Fibroblast of skin of left quadriceps (primary cell): ENCODE data around the gene PTPRH.

Source experiments
- DNase-seq, 2 experiments: peaks; one replicate each; pipeline ENCODE4 v3.0.0-alpha.2; 2013; ENCODE audit warnings: low read depth in 2 of 2

The PTPRH gene, protein sequence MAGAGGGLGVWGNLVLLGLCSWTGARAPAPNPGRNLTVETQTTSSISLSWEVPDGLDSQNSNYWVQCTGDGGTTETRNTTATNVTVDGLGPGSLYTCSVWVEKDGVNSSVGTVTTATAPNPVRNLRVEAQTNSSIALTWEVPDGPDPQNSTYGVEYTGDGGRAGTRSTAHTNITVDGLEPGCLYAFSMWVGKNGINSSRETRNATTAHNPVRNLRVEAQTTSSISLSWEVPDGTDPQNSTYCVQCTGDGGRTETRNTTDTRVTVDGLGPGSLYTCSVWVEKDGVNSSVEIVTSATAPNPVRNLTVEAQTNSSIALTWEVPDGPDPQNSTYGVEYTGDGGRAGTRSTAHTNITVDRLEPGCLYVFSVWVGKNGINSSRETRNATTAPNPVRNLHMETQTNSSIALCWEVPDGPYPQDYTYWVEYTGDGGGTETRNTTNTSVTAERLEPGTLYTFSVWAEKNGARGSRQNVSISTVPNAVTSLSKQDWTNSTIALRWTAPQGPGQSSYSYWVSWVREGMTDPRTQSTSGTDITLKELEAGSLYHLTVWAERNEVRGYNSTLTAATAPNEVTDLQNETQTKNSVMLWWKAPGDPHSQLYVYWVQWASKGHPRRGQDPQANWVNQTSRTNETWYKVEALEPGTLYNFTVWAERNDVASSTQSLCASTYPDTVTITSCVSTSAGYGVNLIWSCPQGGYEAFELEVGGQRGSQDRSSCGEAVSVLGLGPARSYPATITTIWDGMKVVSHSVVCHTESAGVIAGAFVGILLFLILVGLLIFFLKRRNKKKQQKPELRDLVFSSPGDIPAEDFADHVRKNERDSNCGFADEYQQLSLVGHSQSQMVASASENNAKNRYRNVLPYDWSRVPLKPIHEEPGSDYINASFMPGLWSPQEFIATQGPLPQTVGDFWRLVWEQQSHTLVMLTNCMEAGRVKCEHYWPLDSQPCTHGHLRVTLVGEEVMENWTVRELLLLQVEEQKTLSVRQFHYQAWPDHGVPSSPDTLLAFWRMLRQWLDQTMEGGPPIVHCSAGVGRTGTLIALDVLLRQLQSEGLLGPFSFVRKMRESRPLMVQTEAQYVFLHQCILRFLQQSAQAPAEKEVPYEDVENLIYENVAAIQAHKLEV

DNA sequence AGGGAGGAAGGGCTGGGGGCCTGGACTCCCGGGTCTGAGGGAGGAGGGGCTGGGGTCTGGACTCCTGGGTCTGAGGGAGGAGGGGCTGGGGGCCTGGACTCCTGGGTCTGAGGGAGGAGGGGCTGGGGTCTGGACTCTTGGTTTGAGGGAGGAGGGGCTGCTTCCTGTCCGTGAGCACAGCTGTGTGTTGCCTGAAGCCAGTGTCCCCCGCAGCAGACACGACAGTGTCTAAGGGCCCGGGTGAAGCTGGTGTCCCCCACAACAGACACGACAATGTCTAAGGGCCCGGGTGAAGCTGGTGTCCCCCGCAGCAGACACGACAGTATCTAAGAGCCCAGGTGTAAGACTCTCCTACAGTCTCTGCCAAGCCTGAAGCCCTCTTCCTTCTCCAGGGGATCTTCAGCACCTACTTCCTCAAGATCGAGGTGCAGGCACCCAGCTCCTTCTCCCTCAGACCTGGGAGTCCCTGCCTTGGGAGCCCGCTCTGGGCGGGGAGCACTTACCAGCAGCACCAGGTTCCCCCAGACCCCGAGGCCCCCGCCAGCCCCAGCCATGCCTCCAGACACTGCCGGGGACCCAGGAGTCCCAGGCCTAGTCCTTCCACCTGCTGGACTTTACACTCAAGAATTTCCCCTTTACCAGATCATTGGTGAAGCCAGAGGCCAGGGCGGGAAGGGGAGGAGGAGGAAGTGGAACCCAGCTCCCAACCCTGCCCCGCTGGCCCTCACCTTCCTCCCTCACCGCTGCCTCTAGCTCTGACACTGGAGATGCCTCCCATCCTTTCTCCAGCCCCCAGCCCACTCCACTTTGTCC lies at the start of gene PTPRH:
Gene PTPRH, minus strand, starts transcription at position 622 of the 813 bp plus-strand sequence. Its CDS starts 68 bp downstream, at position 554.
- DNase-seq, result no peak

DNA sequence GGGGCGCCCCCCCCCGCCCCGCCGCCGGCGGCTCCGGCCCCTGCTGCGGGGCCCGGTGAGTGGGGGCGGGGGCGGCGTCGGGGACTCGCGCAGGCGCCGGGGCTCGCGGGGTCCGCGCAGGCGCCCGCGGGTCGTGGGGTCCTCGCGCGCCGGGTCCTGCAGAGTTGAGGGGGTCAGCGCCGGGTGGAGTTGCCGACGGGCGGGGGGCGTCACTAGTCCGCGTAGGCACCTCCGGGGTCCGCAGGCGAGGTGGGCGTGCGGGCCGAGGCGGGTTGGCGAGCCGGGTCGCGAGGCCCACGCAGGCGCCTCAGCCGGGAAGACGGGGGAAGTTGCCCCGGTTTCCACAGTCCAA lies 49.2 kb upstream of the PTPRH start:
- no peak for DNase-seq

DNA sequence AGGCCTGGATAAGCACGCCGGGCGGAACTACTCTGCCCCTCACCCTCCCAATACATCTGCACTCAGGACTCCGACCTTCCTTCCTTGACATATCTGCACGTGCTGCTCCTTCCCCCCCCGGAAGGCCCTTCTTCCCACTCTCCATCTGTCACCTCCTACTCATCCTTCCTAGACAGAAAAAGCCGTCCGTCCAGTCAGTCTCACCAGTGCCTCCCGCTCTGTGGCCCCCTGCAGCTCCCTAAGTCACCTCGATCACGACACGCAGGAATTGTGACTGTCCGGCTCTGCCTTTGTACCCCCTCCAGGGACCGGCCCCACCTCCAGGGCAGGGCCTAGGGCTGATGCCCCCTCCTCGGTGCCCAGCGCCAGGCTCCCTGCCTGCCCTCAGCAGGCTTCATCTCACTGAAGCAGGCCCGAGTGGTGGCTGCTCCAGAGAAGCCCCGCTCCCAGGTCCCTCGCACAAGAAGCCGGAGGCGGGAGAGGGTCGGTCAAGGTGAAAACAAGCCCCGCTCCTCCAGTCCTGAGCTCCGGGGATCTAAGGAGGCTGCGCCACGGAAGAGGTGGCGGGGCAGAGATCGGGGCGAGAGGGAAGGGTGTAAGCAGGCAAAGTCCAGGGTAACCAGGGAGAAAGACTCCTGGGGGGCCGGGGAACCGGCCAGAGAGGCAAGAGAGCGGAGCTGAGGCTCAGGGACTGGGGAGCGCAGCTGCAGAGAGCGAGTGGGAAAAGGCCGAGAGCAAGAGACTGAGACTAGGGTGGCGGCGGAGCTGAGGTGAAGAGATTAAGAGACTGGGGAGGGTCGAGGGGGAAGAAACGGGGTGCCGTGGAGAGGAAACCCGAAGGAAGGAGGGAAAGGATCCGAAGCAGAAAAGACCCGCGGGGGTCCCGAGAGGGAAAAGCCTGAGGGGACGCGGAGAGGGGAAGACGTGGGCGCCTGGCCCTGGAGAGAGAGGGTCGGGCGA lies 48.4 kb upstream of the PTPRH start:
- DNase-seq, result no peak

DNA sequence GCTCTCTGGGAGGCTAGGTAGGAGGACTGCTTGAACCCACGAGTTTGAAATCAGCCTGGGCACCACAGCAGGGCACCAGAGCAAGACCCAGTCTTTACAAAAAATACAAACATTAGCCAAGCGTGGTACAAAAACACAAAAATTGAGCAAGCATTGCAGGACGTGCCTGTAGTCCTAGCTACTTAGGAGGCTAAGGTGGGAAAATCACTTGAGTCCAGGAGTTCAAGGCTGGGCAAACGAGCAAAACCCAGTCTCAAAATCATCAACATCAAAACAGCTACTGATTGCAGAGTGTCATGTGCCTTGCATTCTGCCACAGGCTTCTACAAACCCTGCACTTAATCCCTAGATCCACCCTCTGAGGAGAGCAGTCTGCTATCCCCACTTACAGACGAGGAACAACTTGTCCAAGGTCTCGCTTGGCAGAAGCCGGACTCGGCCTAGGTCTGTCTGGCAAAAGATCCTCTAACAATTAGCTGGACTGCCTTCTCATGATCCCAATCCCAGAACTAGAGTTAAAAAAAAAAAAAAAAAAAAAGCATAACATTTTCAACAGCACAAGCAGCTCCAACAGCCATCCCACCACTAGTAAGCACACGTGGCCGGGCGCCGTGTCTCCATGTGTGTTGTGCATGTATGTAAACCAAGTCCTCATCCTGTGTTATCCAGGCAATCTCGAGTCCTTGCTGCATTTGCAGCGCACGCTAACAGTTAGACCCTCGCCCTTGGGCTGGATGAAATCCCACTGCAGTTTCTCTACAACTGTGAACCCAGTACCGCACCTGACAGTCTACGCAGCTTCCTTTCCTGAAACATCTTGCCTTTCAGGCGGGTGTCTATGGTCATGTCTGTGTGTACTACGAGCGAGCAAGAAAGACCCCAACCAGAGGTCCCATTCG lies 47.5 kb upstream of the PTPRH start:
- DNase-seq, result no peak

DNA sequence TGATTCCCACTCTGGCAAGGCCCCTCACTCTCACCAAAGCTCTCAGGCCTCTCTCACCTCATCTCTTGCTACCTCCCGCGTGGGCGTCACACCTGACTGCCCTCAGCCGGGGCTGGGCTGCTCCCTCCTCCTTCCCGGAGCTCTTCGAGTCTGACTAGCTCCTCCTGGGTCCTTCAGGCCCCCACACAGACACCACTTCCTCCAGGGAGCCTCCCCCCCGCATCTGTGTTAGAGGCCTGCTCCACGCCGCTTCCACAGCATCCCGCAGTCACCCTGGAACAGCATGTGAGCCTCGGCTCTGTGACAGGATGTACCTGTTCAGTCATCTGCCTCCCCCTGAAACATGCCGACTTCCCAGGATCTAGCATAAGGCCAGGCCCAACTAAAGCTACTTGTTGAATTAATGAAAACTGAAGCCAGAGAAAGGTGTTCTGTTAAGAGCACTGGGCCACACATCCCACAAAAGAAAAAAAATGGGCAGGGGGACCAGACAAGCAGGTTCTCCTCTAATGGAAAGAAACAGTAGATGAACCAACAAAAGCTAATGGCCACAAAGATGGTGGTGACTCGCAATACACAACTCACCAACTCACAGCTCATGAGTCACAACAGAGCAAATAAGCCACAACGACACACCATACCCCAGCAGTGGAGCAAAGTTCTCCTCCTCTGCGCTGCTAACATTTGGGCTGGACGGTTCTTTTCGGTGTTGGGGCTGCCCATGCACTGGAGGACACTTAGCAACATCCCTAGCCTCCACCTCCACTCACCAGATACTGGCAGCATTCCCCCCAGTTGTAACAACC lies 46.5 kb upstream of the PTPRH start:
- DNase-seq, result no peak

DNA sequence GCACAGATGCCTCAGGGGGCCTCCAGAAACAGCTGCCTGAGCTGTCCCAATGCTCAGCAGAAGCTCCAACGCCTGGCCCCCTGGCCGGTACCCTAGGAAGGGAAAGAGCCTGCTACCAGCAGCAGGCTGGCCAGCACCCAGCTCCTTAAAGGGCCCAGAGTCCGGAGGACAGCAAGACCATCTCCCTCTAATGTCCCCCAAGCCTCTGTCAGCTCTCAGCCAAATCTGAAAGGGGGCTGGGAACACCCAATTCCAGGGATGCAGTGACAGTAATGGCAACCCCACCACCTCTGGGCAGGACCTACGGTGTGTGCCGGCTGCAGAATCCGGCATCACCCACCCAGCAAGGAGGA lies 45.3 kb upstream of the PTPRH start:
- DNase-seq, result no peak

DNA sequence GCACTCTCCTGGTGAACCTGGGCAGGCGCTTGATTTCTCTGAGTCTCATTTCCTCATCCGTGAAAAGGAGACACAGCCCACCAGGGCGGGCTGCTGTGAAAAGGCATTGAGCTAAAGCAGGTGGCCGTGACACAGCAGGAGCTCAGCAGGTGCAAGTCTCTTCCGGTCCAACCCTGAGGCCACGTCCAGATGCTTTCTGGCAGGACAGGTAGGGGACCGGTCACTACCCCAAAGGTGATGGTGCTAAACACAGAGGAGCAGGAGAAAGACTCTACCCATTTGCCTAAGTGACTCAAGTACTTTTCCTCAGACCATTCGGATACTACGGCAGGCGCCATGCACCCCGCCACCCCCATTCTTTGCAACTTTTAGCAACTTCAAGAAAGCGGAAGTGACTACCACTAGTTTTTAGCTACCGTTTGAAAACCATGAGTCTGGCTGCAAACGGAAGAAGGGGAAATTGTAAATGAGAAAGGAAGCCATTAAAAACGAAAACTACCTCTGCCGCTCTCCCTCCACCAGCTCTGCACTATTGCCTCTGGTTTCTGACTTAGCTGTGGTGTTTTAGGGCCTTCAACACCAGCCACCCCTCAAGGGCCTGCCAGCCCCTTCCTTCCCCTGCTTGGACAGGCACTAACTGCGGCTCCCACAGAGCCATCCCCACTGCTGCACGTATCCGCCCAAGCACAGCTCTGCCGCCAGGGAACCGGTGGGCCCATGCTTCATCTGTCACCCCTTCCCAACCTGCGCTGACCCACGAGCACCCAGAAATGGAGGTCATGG lies 44.7 kb upstream of the PTPRH start:
- DNase-seq, result no peak

DNA sequence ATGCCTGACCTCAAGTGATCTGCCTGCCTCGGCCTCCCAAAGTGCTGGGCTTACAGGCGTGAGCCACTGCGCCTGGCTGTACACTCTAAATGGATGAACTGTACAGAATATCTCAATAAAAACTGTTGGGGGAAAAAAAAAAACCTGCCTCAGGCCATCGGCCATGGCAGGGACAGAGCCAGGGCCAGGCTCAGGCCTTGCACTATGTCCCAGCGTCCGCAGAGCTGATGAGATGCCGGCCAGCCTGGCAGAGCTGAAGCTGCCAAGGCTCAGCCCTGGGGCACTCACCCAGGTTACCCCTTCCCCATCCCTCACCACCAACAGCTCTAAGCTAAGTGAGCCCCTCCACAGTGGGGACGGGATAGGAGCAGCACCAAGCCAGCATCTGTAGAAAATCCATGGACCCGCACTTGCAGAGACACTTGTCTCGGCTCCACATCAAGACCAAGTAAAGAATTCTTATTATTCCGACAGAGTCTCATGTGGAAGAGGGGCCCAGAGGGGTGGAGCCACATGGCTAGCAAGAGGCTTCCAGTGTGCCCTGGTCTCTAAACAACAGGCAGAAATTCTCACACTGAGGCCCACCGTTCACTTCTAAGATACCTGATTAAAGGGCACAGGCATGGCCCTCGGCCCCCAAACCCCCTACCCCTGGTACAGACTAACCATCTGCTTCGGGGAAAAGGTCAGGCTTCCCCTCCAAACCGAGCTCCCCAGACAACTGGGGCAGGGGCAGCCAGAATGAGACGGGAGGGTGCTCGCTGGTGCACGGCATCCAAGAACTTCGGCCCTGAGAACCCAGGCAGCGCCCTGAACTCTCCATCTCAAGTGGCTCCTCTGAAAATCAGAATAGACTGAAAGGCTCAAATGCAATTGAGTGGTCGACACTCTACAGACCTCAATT lies 43.7 kb upstream of the PTPRH start:
- no peak for DNase-seq

DNA sequence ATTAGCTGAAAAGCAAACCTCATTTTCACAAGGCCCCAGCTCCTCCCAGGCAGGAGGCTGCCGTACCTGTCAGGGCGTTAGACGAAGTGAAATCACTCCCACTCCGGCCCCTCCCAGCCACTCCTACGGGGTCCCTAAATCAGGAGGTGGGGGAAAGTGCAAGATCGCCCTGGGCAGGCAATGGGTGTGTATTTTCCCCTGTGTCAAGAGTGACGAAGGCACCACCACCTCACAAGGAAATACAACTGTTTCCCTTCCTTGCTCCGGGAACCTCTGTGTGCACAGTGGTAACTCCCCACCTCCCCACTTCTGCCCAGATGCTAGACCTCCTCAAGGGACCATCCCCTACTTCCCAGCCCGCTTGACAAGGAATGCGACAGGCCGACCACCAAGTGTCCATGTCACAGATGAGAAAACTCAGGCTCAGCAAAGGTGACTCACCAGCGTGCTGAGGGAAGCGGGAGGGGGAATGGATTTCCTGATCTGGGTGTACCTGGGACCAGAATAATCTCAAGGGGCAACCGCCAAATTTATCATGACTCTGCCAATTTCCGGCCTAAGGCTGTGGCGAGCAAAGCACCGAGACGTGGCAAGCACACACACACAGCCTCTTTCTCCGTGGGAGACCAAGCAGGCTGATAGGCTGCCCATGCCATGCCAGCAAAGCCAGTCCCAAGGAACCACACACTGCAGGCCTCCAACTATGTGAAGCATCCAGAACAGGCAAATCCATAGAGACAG lies 42.2 kb upstream of the PTPRH start:
- no peak for DNase-seq

DNA sequence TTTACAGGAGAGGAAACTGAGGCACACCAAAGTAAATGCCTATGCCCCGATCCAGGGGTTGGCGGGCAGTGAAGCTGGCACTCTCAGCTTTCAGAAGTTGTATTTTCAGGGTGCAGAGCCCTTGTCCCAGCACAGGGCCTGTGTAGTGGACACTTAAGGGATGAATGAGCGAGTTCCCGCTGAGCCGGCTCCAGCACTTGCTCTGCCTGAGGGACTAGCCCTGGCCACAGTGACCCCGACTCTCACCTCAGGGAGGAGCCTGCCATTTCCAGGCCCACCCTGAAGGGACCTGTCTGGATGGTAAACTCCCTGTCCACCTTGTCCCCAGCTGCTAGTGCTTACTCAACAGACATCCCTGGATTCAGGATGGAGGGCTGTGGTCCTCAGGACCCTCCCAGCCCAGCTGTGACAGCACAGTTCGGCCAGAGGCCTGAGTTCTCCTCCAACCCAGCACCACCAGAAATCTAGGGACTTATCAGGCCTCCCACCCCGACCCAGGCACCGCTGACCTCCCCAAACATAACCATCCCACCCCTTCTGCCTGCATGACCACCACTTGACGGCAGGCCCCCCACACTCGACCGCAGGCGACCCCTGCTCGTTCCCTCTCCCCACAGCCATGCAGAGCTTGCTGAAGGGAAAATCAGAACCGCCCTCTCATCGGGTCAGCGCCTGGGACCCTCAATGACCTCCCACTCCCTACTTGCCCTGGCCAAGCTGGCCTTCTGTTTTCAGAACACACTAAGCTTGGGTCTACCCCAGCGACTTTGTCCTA lies 41.1 kb upstream of the PTPRH start:
- no peak for DNase-seq

DNA sequence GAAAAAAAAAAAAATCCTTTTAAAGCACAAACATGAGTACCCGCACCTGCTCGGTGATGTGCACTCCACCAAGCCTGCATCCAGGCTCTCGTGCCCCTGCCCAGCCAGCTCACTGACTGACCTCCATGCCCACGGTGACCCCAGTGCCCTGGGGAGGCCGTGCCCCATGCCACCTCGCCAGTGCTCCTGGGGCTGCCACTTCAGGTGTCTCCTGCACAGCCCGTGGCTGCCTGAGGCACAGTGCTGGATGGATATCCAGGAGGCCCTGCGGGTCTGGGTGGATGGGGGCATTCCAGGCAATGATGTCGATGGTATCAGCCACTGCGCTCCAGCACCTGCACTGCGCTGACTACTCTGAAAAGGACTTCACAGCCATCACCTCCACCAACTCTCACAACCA lies 40.5 kb upstream of the PTPRH start:
- DNase-seq, result no peak

DNA sequence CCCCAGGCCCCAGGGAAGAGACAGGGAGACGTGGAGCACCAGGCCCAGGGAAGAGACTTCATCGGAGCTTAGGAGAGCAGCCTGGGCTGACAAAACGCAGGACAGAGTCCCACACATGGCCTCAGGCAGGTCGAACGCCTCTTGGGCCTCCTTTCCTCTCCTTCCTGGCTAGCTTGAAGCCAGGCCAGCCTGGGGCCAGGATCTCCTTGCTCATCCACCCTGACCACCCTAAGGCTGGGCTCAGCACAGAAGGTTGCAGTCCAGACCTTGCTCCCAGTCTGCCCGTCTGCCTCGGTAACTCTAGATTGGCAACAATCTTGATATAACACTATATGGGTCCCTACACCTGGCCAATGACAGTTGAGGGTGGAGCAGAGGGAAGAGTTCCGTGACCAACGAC lies 39.4 kb upstream of the PTPRH start:
- no peak for DNase-seq

DNA sequence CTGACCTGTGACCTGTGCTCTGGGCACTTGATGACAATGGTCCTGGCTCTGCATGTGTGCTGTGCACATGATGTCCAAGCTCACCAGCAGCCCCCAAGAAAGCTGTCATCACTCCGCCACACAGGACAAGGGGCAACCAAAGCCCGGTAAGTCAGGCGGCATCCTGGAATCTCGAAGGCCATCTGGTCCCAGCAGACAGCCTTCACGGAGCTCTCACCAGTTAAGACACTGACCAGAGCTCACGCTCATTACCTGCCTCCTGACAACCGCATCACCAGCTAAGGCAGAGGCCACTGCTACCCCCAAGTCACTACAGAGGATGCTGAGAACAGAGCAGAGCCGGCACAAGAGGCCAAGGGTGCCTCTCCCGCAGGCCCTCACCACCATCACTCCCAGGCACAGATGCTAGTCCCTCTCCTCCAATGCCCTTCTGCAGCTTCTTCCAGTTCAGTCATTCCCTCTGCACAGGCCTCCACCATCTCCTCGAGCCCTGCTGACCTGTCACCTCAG lies 38.9 kb upstream of the PTPRH start:
- no peak for DNase-seq

DNA sequence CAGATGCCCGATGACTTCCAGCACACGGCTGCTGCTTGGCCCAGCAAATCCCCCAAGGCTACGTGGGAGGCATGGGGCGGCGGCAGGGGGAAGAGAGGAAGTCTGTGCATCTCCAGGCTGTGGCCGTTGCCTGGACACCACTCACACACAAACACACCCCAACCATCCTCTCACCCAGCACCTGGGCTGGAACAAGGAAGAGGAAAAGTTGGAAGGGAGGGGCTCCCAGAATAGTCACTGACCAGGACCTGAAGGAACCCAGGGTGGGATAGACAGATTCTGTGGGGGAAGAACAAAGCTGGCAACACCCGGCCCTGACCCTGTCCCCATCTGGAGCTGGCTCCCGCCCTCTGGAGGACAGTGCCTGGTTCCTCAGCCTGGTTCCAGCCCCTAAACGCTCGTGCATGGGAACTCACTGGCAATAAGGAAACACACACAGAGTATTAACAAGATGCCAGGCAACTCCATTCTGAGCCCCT lies 38.4 kb upstream of the PTPRH start:
- no peak for DNase-seq
